Measurements from ENCODE around the gene DICER1.
A peak's percentile ranks its signal among the peaks of the same experiment; 100 is the strongest.
"Not testable (repeated sequence)": the region's sequence is repeated elsewhere in the genome, so short reads cannot be mapped to it uniquely, and the experiment has no call there.

DICER1 gene

GRCh38 chr14:95157327-95158189 is at the start of gene DICER1:
TSS of gene DICER1 (minus strand) at chr14:95157529. CDS start at chr14:95133458, 24,071 bp downstream.
- DNase-seq = peak; percentile 98

GRCh38 chr14:95206534-95206933 is 49.2 kb upstream of the DICER1 start:
- no peak for DNase-seq

GRCh38 chr14:95204705-95205104 is 47.4 kb upstream of the DICER1 start:
- no peak for DNase-seq

GRCh38 chr14:95201745-95202144 is 44.4 kb upstream of the DICER1 start:
- not testable (repeated sequence) for DNase-seq

- no peak for DNase-seq
Measured at GRCh38 chr14:95200404-95200803, 43.1 kb upstream of the DICER1 start.

GRCh38 chr14:95199298-95199983 is 42.1 kb upstream of the DICER1 start:
- no peak for DNase-seq

- no peak for DNase-seq
Measured at GRCh38 chr14:95198320-95198719, 41.0 kb upstream of the DICER1 start.

GRCh38 chr14:95197551-95197950 is 40.2 kb upstream of the DICER1 start:
- DNase-seq = no peak

- DNase-seq = no peak
Measured at GRCh38 chr14:95196826-95197545, 39.7 kb upstream of the DICER1 start.

- DNase-seq = peak; percentile 54
Measured at GRCh38 chr14:95196268-95196667, 38.9 kb upstream of the DICER1 start.

- no peak for DNase-seq
Measured at GRCh38 chr14:95195031-95195430, 37.7 kb upstream of the DICER1 start.

- no peak for DNase-seq
Measured at GRCh38 chr14:95193081-95193480, 35.8 kb upstream of the DICER1 start.

- DNase-seq = no peak
Measured at GRCh38 chr14:95192311-95192710, 35.0 kb upstream of the DICER1 start.

GRCh38 chr14:95191445-95192199 is 34.3 kb upstream of the DICER1 start:
- peak; percentile 35 for DNase-seq

GRCh38 chr14:95190857-95191256 is 33.5 kb upstream of the DICER1 start:
- no peak for DNase-seq

- DNase-seq = no peak
Measured at GRCh38 chr14:95190346-95190840, 33.1 kb upstream of the DICER1 start.

GRCh38 chr14:95189367-95190132 is 32.2 kb upstream of the DICER1 start:
- no peak for DNase-seq

- DNase-seq = no peak
Measured at GRCh38 chr14:95188380-95188779, 31.1 kb upstream of the DICER1 start.

- DNase-seq = peak; percentile 70
Measured at GRCh38 chr14:95185767-95186392, 28.6 kb upstream of the DICER1 start.

GRCh38 chr14:95185033-95185766 is 27.9 kb upstream of the DICER1 start:
- peak; percentile 93 for DNase-seq

GRCh38 chr14:95184413-95184790 is 27.1 kb upstream of the DICER1 start:
- no peak for DNase-seq

All from suppressor macrophage treated with lipopolysaccharide for 4 hours (primary cell).